Right lobe of liver (tissue), 6 donors: Measurements from ENCODE around the gene SECISBP2. TPM values are rescaled to one million over a fixed set of nuclear protein-coding genes. Genes with fewer than 3 reads are reported as not detected.

ENCODE experiments used
- ATAC-seq, 4 donors: fragments of 200-7000 bp; cut with Tn5 transposase; one replicate each; pipeline ENCODE4 v1.9.1; 2020; ENCODE audit warnings: mild to moderate bottlenecking in 4 of 4, moderate library complexity in 4 of 4
- DNase-seq, 3 donors: peaks; one replicate each; pipeline ENCODE4 v3.0.0-alpha.2; 2020
- H3K27ac ChIP-seq, 3 donors: fragments of 200-600 bp; one replicate each; pipeline ENCODE4 v1.8.0; 2022
- H3K27me3 ChIP-seq, 2 donors: fragments of 200-600 bp; one replicate each; pipeline ENCODE4 v1.8.0; 2022
- H3K36me3 ChIP-seq, 4 donors: fragments of 200-600 bp; sonication (generic) in 1 of 4; one replicate each; pipeline versions ENCODE4 v1.5.1 to v1.8.0; 2017 to 2022; ENCODE audit warnings: control low read depth in 1 of 4
- H3K4me1 ChIP-seq, 4 donors: fragments of 200-600 bp; sonication (generic) in 1 of 4; one replicate each; pipeline versions ENCODE4 v1.5.1 to v1.8.0; 2017 to 2022; ENCODE audit warnings: control low read depth in 1 of 4
- H3K4me3 ChIP-seq, 3 donors: fragments of 200-600 bp; one replicate each; pipeline ENCODE4 v1.8.0; 2022
- H3K9me3 ChIP-seq, 4 donors: fragments of 200-600 bp; sonication (generic) in 1 of 4; one replicate each; pipeline versions ENCODE4 v1.5.1 to v1.8.0; 2017 to 2022; ENCODE audit warnings: control low read depth in 1 of 4
- POLR2A ChIP-seq: fragments of 450-650 bp; IDR thresholded peaks from one replicate; pipeline ENCODE4 v1.6.1; 2017; ENCODE audit warnings: antibody characterized with exemption, mild to moderate bottlenecking
- WGBS: methylation state at CpG from one replicate; pipeline ENCODE4 v1.1.6; 2018; ENCODE audit warnings: low coverage, low lambda C conversion rate; ENCODE audit not compliant: insufficient coverage; ENCODE audit errors: missing lambda C conversion rate; 5-methylcytosine and 5-hydroxymethylcytosine counted together
- intact Hi-C, 2 donors: fragments of 100-400 bp; cut with DNase I; formaldehyde crosslinking; loops; one replicate each; pipeline versions ENCODE4 v1.11.2 to v1.14.1; 2022
- total RNA-seq, 6 experiments: library from RNA; depleted of rRNA in 2 of 6; stranded (reverse); fragments of >200 nt in 2 of 6; fragmentation: NEBNext Ultra II Directional in 3 of 6; extraction: Animal tissue kit (Norgen Biotek cat#: 25700) in 3 of 6; gene quantifications; one replicate each; pipeline versions ENCODE4 v1.1.0 to v1.2.4, GENCODE V29; 2016 to 2023
- TF ChIP-seq, protein P1 (sequence below), 4 donors: fragments of 200-600 bp in 3 of 4; fragments of 450-650 bp in 1 of 4; IDR thresholded peaks; one replicate each; pipeline versions ENCODE4 v1.5.1 to v1.8.0; 2016 to 2022; ENCODE audit warnings: antibody characterized with exemption in 4 of 4, mild to moderate bottlenecking in 2 of 4
- donor health status: DM: no; HTN: yes; CAD: no.
- donor health status: DM: no; HTN: no; CAD: no.
- donor health status: DM: no; HTN: no; CAD: no.
- donor health status: DM: no; HTN: yes; CAD: no.
- donor health status: DM: no; HTN: yes; CAD: no.

Gene SECISBP2
- total RNA-seq, 6 experiments from 2014 or later, result 17.3 to 34.2 (median 26.5) TPM

DNA sequence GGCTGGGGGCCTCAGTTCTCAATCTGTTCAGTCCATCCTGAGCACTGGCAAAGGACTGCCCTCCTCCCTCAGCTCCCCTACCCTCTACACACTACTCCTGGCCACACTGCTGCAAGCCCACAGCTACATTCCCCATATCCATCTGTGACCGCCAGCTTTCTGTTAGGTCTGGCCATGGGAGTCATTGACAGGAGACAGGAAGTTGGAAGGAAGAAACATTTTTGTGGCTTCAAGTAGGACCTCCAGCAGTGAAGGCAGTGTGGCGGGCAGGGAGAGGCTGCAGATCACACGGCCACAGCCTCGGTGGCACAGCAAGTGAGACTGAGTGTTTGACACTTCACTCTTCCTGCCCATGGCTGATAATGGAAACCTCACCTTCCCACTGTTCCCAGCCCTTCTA is 55.9 kb downstream of the SECISBP2 start:
- 71% methylated on average over 4 of the region's 4 CpGs for WGBS
- intact Hi-C loops, result no loop called here
- ATAC-seq, result no peak

DNA sequence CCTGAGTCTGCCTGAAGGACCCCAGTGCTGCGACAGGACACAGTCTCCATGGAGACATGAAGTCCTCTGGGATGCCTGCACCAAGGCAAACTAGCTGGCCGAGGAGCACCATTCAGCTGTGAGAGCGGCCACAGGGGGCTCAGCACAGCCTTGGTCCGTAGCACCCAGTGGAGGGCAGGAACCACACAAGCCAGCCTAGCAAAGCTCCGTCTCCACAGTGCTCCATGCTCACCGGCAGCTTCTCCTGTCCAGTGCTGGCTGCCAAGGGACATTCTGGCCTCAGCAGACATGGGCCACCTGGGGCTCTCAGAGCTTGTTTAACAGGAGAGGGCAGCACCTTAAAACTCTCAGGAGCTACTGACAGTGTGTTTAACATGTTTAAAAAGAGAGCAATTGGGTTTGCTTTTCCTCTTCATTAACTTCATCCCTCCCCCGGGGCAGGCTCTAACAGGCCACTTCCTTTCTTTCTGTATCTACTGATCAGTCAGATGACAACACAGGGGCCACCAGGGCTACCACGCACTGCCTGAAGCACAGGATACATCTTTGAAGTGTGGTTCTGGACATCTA is 57.0 kb downstream of the SECISBP2 start:
- no peaks in the 10 kb centered on the region for H3K27me3 ChIP-seq
- no peaks in the 10 kb centered on the region for H3K9me3 ChIP-seq
- TF ChIP-seq, protein P1, sequence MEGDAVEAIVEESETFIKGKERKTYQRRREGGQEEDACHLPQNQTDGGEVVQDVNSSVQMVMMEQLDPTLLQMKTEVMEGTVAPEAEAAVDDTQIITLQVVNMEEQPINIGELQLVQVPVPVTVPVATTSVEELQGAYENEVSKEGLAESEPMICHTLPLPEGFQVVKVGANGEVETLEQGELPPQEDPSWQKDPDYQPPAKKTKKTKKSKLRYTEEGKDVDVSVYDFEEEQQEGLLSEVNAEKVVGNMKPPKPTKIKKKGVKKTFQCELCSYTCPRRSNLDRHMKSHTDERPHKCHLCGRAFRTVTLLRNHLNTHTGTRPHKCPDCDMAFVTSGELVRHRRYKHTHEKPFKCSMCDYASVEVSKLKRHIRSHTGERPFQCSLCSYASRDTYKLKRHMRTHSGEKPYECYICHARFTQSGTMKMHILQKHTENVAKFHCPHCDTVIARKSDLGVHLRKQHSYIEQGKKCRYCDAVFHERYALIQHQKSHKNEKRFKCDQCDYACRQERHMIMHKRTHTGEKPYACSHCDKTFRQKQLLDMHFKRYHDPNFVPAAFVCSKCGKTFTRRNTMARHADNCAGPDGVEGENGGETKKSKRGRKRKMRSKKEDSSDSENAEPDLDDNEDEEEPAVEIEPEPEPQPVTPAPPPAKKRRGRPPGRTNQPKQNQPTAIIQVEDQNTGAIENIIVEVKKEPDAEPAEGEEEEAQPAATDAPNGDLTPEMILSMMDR (IDR thresholded peaks at IDR 0.05), result no peak
- no peak for TF ChIP-seq POLR2A
- 71% methylated on average over 4 of the region's 8 CpGs for WGBS
- intact Hi-C loops, result no loop called here
- H3K36me3 ChIP-seq, result no peaks in the 10 kb centered on the region
- no peak overlapping the region for H3K4me3 ChIP-seq
- peak; percentile 22 to 66 (median 42) for ATAC-seq
- no peaks in the 10 kb centered on the region for H3K4me1 ChIP-seq
- DNase-seq, result no peak
- H3K27ac ChIP-seq, result no peak overlapping the region

More for the DNA sequence above, 55.9 kb downstream of the SECISBP2 start:
- H3K4me1 ChIP-seq, result no peaks in the 10 kb centered on the region
- no peaks in the 10 kb centered on the region for H3K36me3 ChIP-seq
- H3K4me3 ChIP-seq, result no peak overlapping the region
- H3K27me3 ChIP-seq, result no peaks in the 10 kb centered on the region
- no peak for DNase-seq
- TF ChIP-seq, protein P1 (IDR thresholded peaks at IDR 0.05), result no peak
- no peak for TF ChIP-seq POLR2A
- no peak overlapping the region for H3K27ac ChIP-seq
- no peaks in the 10 kb centered on the region for H3K9me3 ChIP-seq

DNA sequence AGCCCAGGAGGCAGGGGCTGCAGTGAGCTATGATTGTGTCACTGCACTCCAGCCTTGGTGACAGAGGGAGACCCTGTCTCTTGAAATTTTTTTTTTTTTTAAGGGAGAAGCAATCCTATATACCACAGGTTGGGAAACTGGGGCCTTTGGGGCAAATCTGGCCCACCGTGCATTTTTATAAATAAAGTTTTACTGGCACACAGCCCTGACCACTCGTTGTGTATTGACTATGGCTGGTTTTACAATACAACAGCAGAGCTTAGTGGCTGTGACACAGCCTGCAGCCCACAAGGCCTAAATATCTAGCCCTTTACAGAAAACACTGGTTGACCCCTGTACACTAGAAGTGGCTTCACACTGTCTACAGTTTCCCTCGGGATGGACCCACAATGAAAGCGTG is 58.0 kb downstream of the SECISBP2 start:
- H3K27me3 ChIP-seq, result no peaks in the 10 kb centered on the region
- no peak for DNase-seq
- intact Hi-C loops, result no loop called here
- H3K27ac ChIP-seq, result no peak overlapping the region
- H3K4me3 ChIP-seq, result no peak overlapping the region
- H3K4me1 ChIP-seq, result no peaks in the 10 kb centered on the region
- WGBS, result 100% methylated on average over 4 of the region's 4 CpGs
- no peak for ATAC-seq
- no peak for TF ChIP-seq POLR2A
- TF ChIP-seq, protein P1 (IDR thresholded peaks at IDR 0.05), result no peak
- no peaks in the 10 kb centered on the region for H3K9me3 ChIP-seq
- H3K36me3 ChIP-seq, result no peaks in the 10 kb centered on the region

DNA sequence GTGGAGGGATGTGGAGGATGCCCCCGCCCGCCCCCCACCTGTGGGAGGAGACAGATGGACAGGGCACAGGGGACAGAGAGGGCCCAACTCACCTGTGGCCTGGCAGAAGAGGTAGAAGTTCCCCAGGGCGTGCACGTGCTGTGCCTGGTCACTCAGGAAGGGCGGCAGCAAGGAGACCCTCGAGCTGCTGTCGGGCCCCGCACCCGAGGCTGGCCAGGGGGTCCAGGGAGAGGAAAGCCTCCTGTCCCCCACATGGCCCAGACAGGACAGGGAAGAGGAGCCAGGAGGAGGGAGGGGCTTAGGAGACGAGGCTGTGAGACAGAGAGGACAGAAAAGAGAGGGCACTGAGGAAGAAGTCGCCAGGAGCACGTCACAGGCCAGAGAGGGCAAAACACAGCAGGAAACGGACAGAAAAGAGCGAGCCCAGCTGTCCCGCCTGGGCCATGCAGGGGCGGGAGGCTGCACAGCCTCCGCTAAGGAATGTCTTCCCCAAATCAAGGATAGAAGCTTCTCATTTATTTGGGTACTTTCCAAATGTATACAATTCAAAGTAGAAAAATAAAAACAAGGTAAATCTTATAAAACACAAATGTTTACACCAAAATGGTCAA is 58.5 kb downstream of the SECISBP2 start:
- 77% methylated on average over 14 of the region's 17 CpGs for WGBS
- H3K4me1 ChIP-seq, result no peaks in the 10 kb centered on the region
- H3K9me3 ChIP-seq, result no peaks in the 10 kb centered on the region
- H3K27ac ChIP-seq, result no peak overlapping the region
- DNase-seq (no peak), ATAC-seq (peak in 3 of 4 donors; percentile 7 to 19 (median 11))
- intact Hi-C loops, result no loop called here
- no peak for TF ChIP-seq POLR2A
- TF ChIP-seq, protein P1 (IDR thresholded peaks at IDR 0.05), result no peak
- no peaks in the 10 kb centered on the region for H3K27me3 ChIP-seq
- H3K36me3 ChIP-seq, result no peaks in the 10 kb centered on the region
- no peak overlapping the region for H3K4me3 ChIP-seq
